GM21390 (cell line): ENCODE results near the gene CLEC16A.

ENCODE experiments used
- ATAC-seq: cut with Tn5 transposase; IDR thresholded peaks from one replicate; pipeline ENCODE4 v1.9.1; 2021; ENCODE audit not compliant: unreplicated experiment

Gene CLEC16A

DNA sequence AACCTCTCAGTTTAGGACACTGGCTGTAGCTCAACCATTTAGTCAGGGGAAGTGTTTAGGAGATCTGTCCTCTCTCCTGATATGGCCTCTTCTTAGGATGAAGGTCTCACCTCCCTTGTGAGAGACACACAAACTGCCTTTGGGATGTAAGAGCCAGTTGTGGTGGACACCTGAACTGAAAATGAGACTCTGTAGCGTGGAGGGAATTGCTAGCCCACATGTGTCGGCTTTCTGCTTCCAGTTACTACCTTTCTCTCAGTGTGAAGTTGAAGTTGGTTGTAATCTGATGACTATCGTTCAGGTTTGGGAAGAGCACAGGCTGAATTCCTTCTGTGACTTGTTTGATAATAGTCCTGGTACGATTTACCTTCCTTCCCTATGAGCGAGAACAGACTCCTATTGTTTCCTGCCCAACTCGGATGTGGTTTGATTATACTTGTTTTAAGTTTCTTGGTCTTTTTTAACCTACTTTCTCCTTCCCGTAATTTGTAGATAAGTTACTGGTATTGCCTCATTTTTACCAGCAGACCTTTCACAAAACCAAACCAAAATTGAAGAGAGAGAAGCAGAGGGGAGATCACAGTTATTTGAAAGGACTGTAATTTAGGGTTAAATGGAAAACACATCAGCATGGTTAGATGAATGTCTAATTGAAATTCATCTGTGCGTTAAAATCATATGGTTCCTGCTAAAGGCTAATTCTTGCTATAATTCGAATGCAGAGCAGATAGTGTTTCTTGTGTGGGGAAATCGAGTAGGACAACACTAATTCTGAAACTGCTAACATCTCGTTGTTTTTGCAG lies 43.2 kb downstream of the CLEC16A start:
- ATAC-seq, result no peak

DNA sequence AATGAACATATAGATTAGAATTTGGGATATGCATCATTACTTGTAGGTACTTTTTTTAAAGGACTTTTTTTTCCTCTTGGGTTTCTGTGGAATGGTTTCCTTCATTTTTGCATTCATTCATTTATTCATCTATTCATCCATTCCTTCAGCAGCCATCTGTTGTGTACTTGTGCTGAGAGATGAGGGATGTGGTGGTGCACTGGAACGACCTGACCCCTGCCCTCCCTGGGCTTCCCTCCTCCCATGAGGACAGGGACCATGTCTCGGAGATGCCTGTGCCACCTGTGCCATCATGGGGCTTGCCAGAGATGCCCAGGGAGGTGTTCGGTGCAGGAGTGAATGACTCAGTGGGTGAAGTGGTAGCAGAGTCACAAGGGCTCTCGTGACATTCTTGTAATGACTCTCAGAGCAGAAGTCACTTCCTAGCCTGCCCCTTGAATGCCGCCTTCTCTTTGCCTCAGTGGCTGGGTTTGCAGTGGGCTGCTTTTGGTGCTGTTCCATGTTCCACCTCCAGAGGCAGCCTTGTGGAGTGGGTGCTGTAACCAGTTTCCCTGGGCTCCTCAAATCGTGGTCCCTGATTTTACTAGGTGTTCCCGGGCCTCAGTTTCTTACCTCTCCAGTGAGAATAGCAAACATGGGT lies 43.9 kb downstream of the CLEC16A start:
- no peak for ATAC-seq

DNA sequence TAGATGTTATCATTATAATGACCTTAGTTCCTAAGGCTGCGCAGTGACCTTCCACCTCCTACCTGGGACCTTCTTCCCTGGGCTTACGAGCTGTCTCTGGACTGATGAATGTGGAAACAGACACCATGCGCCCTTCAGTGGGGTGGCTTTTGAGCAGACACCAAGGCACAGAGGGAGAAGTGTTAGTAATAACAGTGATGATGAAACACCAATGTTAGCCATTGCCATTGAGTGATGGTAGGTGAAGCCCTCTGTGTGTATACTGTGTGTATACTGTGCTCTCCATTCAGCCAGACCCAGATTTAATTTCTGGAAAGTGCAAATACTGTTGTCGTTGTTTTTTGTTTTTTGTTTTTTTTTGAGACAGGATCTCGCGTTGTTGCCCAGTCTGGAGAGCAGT lies 44.5 kb downstream of the CLEC16A start:
- ATAC-seq, result no peak

DNA sequence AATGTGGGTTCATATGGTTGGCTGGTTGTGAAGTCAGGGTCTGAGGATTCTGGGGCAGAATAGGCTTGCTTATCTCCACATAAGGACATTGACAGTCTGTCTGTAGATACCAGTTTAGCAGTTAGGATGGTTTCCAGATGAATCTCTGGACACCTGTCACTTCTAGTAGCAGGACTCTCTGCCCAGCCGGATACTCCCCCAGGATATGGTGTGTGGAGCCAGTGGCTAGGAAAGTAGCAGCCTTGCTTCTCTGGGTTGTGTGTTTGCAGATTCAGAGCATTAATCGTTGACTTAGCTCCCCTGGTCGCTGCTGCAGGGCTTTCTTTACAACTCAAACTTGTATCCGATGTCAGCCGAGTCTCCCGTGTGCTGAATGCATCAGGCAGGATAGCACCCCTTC lies 45.2 kb downstream of the CLEC16A start:
- no peak for ATAC-seq

DNA sequence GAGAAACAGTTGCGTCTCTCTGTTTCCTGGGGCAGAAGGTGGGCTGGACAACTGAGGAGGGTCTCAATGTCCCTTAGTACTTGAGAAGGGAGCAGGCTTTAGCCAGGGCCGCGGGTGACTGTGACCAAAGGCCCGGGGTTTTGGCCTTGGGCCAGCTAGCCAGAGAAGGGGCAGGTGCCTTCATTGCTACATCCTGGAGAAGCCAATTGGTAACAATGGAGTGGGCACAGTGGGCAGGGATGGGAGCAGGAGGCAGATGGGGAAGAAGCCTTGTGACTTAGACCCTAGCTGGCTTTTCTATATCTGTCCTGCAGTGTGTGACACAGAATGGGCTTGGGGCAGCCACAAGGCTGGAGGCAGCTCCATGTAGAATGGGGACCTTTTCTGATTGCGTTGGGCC lies 46.0 kb downstream of the CLEC16A start:
- ATAC-seq, result no peak

DNA sequence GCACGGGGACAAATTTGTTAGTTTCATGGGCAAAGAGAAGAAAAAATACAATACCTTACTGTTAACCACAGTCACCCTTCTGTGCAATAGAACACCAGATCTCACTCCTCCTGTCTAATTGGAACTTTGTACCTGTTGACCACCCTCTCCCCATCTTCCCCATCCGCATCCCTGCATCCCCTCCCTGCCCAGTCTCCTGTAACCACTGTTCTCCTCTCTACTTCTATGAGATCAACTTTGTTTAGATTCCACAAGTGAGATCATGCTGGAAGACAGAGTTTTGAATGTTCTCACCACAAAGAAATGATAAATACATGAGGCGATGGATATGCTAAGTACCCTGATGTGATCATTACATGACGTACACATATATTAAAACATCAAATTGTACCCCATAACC lies 47.7 kb downstream of the CLEC16A start:
- ATAC-seq, result no peak

DNA sequence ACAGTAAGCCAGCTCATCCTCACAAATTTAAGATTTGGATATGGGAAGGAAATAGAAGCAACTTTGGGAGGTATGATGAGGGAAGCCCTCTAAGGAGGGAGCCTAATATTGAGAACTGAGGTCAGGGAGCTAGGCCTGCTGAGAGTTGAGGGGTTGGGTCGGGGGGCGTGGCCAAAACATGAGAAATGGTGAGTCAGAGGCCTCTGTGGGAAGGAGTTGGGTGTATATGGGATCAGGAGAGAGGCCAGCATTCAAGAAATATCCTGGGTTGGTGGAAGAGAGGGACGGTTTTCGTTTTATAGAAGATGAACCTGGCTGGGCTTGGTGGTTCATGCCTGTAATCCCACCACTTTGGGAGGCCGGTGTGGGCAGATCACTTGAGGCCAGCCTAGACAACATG lies 48.4 kb downstream of the CLEC16A start:
- no peak for ATAC-seq

DNA sequence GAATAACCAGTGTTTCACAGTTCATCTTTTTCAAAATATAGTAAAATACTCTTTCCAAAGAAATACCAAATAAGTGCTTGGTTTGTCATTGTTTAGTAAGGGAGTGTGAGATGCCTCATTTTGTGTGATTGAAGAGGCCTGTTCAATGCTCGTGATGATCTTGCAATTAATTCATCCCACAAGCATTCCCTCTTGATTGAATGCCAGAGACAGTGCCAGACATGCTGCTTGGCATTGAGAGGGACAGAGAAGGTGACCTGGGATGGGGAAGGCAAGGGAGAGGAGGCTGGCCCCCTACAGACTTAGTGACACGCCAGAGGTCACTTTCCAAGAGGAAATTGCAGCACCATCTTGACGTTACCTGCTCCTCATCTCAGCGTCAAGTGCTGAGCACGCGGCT lies 49.3 kb downstream of the CLEC16A start:
- no peak for ATAC-seq

DNA sequence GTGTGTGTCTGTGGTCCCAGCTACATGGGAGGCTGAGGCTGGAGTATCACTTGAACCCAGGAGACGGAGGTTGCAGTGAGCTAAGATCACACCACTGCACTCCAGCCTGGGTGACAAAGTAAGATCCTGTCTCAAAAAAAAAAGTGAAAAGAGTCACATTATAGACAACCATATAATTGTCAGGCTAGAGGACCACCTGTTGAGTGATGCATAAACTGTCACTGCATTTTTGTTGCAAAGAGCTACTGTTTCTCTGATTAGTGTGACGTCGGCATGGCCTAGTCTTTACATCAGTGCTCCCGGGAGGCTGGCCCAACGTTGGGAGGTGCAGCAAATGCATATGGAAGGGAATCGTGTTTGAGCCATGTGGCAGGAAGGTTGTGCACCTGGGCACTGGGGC lies 50.2 kb downstream of the CLEC16A start:
- ATAC-seq, result no peak

DNA sequence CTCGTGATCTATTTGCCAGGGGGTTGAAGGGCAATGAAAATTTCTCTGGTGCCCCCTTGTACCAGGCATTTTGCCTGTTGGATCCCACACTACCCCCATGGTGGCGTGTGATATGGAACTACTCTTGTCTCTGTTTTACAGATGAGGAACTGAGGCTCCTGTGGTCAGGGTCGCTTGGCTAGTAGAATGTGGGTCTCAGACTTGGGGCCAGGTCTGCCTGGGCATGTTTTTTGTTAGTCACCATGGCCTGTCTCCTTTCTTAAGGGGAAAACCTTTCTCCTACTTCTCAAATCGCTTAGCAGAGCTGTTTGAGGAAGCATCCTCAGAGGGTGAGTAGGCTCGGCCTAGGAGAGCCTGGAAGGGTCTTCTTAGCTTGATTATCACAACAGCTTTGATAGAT lies 51.2 kb downstream of the CLEC16A start:
- no peak for ATAC-seq

DNA sequence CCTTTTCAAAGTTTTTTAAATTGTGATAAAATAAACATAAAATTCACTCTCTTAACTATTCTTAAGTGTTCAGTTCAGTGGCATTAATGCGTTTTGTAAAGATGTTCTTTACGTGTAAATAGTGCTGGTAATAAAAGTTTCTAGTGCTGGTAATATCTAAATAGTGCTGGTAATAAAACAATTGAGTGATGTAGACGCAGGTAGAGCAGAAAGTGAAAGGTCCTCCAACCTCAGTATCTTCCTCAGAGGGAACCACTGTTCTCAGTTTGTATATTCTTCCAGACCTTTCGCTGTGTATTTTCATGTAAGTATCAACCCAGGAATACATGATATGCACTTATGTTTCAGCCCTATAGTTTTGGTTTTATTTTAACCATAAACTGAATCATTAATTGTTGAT lies 53.1 kb downstream of the CLEC16A start:
- ATAC-seq, result no peak

DNA sequence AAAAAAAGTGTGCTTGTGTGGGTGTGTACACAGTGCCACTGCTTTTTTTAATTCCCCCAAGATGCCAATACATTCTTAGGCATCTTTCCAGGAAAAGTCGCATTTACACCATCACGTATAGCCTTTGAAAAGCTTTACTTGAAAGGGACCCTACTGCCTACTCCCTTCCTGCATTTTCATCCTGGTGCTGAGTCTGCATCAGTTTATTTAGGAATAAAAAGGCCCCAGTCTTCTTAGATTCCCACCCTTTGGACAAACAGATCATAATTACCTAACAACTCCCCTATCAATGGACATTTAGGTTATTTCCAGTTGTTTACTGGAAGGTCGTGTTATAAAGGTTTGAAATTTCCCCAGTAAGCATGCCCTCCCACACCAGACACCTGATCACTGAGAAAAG lies 54.9 kb downstream of the CLEC16A start:
- ATAC-seq, result no peak

DNA sequence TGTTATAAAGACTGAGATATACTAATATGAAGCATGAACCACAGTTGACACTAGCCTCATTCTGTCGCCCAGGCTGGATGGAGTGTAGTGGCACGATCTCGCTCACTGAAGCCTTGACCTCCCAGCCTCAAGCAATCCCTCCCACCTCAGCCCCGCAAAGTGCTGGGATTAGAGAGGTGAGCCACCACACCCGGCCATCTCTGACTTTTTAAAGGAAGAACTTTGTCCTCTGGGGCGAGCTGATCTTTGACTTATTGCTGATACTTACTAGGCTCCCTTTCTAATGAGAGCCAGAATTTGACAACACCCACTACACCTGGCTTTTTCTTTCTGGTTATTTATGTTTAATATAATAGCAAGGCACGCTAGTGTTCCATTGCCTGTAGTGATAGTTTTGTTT lies 57.2 kb downstream of the CLEC16A start:
- no peak for ATAC-seq

DNA sequence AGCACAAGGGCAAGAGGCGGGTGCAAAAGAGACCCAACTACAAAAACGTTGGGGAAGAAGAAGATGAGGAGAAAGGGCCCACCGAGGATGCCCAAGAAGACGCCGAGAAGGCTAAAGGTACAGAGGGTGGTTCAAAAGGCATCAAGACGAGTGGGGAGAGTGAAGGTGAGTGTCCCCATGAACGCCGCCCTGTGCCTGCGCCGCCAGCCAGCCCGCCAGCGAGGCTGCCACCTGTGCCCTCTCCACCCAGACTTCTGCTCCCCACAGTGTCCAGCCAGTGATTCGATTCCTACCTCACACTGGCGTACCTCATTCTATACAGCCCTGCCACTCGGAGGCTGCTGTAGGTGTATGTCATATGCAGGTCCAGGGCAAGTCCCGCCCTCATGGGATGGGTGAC lies 58.8 kb downstream of the CLEC16A start:
- ATAC-seq, result no peak

DNA sequence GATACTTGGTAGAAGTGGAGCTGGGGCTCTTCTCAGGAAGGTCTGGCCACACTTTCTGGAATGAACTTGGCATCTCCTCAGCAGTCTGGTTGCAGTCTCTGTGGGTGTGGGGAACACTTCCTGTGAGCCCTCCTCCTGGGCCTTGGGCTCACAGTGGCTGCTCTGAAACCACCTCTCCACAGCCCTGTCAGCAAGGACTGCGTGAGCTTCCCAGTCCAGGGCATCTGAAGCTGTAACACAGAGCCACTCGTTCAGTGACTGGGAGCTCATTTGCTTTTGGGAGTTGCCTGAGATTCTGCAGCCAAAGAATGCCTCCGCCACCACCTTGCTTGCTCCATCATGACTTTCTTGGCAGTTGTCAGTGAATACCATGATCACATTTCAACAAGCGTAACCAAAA lies 60.0 kb downstream of the CLEC16A start:
- no peak for ATAC-seq

DNA sequence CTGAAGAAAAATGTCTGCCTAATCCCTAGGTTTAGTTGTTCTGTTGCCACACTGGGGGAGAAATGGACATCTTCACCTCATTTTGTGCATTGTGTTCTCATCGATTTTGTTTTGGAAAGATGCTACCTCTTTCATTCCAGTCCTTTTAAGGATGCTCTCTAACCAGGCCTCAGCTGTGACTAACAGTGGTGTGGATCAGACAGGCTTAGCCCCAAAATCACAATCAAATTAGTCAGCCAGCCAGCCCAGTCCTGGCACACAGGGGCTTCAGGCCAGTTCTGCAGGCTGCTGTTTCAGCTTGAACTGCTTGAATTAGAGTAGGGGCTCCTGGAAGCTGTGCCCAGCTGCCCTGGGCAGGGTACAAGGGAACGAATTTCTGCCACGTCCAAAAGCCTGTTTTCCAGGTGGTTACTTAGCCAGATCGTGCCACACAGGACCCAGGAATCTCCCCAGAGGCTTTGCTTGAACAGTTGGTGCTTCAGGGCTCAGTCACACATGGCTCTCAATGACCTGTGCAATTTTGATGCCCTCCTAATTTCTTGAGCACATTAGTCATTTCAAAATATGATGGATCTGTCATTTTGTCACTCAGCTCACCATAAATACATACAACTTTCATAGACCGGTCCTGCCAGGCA lies 60.7 kb downstream of the CLEC16A start:
- ATAC-seq, result no peak

DNA sequence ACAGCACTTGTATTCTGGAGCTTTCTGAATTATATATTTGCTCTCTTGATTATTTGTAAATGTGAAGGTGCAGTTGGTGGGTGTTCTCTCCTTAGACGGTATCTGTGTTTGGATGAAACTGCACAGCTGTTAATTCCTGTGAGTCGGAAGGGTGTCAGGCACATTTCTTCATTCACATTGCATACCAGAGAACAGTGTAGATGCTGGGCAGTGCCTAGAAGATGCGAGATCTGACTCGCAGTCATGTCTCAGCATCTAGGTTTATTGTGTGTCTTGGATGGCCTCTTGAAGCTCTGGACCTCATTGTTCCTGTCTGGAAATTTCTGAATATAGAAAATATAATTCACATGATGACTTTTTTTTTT lies 61.2 kb downstream of the CLEC16A start:
- ATAC-seq, result no peak

DNA sequence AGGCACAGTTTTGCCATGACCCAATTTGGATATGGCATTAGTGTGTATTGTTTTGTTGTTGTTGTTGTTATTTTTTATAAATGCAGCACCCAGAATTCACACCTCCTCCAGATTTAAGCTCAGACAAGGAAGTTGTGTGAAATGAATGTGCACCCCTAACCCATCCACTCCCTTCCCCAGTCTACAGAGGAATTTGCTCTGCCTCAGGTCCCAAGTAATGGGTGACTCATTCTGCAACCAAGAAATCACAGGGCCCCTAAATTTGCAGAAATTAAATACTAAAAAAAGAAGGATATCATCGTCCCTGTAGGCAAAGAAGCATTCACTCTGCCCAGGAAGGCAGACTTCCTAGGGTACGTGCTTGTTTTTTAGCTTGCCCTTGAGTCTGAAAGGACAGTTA lies 62.3 kb downstream of the CLEC16A start:
- no peak for ATAC-seq

DNA sequence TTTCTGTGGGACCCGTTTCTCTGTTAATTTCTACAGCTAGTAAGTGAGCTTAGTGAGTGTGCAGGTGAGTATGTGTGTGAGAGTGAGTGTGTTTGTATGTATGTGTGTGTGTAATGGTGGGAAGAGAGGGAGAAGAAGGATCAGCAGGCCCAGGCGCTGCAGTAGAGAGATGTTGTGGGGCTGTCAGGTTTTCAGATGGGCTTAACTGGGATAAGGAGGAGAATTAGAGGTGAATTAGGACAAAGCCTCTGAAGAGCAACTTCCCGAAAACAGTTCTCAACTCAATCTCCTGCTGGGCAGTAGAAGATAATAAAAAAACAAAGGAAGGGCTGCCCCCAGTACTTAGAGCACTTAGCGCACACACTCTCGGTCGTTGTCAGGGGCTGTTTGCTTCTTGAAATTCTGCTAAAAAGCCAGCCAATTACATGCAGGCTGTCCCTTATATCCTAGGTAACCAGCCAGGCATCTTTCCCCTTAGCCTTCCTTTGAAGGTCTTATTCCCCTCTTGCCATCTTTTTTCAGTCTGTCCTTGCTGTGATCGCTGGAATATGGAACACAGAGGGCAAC lies 63.4 kb downstream of the CLEC16A start:
- ATAC-seq, result no peak

DNA sequence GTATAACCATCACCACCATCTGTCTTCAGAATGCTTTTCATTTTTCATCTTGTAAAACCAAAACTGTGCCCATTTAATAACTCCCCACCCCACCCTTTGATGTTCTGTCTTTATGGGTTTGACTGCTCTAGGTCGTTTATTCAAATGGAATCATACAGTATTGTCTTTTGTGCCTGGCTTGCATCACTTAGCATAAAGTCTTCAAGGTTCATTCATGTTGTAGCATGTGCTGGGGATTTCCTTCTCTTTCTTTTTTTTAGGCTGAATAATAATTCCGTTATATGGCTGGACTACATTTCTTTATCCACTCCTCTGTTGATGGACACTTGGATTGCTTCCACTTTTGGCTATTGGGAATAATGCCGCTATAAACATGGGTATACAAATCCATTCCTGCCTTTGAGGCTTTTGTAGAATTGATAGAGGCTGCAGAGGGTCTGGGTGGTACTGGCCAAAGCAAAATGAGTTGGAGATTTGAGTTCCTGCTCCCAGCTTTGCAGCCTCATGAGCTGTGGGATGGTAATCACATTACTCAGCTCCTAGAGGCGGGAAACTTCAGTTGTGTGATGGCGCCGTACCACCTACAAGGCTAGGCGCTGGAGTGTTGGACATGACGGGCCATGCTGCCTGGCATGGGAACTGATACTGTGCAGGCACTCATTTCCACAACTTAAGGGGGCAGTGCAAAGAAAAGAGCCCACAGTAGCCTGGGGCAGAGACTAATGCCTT lies 64.8 kb downstream of the CLEC16A start:
- no peak for ATAC-seq

DNA sequence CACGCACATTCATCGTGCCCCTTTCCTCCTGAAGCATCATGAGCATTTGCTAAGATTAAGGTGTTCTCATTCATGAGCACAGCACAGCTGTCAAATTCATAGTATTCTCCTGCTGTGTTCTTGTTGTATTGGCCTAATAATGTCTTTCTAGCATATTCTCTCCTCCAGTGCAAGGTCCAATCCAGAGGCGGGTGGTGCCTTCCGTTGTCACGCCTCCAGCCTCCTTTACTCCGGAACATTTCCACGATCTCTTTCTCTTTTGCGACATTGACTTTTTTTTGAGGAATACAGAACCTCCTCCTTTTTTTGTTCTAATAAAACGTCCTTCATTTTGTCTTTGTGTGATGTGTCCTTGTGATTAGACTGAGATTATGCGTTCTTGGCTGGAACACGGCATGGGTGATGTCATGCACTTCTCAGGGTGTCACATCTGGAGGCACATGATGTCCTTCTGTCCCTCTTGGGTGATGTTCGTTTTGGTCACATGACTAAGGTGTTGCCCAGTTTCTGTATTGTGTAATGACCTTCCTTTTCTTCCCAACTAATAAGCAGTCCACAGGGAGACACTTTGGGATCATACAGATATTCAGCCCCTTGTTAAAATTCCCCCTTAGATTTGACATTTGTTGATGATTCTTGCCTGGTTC lies 66.3 kb downstream of the CLEC16A start:
- no peak for ATAC-seq
